ENCODE data around the gene PABPN1L.

PABPN1L gene, protein sequence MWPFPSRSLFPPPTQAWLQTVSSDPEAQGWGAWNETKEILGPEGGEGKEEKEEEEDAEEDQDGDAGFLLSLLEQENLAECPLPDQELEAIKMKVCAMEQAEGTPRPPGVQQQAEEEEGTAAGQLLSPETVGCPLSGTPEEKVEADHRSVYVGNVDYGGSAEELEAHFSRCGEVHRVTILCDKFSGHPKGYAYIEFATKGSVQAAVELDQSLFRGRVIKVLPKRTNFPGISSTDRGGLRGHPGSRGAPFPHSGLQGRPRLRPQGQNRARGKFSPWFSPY

DNA sequence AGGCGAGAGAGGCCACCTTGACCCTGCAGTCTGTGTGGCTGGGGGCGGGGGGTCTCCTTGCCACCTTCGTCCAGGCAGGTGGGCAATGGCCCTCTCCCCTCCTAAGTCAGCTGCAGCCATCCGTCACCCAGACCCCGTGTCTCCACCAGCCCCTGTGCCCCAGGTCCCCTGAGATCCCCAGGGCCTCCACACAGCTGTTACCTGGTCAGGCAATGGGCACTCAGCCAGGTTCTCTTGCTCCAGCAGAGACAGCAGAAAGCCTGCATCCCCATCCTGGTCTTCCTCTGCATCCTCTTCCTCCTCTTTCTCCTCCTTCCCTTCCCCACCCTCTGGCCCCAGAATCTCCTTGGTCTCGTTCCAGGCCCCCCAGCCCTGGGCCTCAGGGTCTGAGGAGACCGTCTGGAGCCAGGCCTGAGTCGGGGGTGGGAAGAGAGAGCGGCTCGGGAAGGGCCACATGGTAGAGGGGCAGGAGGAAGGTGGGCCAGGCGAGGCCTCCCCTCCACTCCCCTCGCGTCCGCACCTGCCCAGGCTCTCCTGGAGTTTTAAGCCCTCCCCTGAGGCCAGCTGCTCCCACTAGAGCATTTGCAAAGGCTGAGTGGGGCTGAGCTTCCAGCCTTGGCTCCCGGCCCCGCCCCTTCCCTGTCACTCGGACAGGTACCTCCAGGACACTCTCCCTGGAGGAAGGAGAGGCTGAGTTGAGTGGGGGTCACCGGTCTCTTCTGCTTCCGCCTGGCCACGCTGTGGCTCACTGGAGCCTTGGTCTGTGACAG, at the start of gene PABPN1L:
Gene PABPN1L, minus strand, starts transcription at position 510 of the 770 bp plus-strand sequence. Its CDS starts 54 bp downstream, at position 456.
- in situ Hi-C loops (cut with HindIII; ENCODE audit: low sequenced_read_pairs): no loop called here
- TF ChIP-seq, protein P1, sequence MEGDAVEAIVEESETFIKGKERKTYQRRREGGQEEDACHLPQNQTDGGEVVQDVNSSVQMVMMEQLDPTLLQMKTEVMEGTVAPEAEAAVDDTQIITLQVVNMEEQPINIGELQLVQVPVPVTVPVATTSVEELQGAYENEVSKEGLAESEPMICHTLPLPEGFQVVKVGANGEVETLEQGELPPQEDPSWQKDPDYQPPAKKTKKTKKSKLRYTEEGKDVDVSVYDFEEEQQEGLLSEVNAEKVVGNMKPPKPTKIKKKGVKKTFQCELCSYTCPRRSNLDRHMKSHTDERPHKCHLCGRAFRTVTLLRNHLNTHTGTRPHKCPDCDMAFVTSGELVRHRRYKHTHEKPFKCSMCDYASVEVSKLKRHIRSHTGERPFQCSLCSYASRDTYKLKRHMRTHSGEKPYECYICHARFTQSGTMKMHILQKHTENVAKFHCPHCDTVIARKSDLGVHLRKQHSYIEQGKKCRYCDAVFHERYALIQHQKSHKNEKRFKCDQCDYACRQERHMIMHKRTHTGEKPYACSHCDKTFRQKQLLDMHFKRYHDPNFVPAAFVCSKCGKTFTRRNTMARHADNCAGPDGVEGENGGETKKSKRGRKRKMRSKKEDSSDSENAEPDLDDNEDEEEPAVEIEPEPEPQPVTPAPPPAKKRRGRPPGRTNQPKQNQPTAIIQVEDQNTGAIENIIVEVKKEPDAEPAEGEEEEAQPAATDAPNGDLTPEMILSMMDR (IDR thresholded peaks at IDR 0.05; ENCODE audit: low read depth, low read length): no peak

DNA sequence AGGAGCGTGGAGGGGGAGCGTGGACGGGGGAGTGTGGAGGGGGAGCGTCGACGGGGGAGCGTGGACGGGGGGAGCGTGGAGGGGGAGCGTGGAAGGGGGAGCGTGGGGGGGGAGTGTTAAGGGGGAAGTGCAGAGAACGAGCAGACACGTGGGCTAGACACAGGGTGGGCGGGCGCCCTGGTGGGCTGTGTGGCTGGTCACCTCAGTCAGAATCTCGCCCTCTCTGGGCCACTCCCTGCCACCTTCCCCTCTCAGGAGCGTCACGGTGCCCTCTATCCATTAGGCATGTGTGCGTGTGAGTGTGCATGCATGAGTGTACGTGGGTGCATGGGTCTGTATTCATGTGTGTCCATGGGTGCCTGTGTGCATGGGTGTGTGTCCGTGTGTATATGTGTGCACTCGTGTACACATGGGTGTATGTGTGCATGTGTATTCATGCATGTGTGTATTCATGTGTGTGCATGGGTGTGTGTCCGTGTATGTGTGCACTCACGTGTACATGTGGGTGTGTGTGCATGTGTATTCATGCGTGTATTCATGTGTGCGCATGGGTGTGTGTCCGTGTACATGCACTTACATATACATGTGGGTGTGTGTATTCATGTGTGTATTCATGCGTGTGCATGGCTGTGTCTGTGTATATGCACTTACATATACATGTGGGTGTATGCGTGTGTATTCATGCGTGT, 49.3 kb upstream of the PABPN1L start:
- H3K4me3 ChIP-seq (ENCODE audit: low read depth, low read length): no peak overlapping the region
- in situ Hi-C loops (cut with HindIII; ENCODE audit: low sequenced_read_pairs): no loop called here
- no peak for DNase-seq (ENCODE audit: low read depth, low spot score)
- TF ChIP-seq, protein P1 (IDR thresholded peaks at IDR 0.05; ENCODE audit: low read depth, low read length): no peak

More for the DNA sequence above, at the start of gene PABPN1L:
- DNase-seq (ENCODE audit: low read depth, low spot score): no peak
- no peak within 1 kb of the TSS for H3K4me3 ChIP-seq (ENCODE audit: low read depth, low read length)

- in situ Hi-C loops (cut with HindIII; ENCODE audit: low sequenced_read_pairs): no loop called here
- TF ChIP-seq, protein P1 (IDR thresholded peaks at IDR 0.05; ENCODE audit: low read depth, low read length): no peak
- H3K4me3 ChIP-seq (ENCODE audit: low read depth, low read length): no peak overlapping the region
- no peak for DNase-seq (ENCODE audit: low read depth, low spot score)
Observed at GRCh38 chr16:88914750-88915368, 48.4 kb upstream of the PABPN1L start.

DNA sequence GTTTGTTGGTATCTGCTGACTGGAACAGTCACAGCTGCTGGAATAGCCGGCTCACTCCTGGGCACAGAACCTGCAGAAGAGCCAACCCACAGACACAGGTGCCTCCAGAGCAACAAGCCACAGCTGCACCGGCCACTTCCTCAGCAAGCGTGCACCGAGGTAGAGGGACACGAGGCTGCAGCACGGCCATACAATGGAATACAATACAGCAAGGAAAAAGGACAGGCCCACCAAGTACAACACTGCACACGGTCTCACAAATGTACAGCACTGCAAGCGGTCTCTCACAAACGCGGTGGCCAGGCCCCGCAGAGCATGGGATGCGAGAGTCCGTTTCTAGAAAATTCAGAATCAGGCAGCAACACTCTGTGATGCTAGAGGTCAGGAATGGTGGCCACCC, 47.4 kb upstream of the PABPN1L start:
- H3K4me3 ChIP-seq (ENCODE audit: low read depth, low read length): no peak overlapping the region

GRCh38 chr16:88913001-88913612, 46.6 kb upstream of the PABPN1L start:
- no peak for DNase-seq (ENCODE audit: low read depth, low spot score)
- H3K4me3 ChIP-seq (ENCODE audit: low read depth, low read length): no peak overlapping the region
- in situ Hi-C loops (cut with HindIII; ENCODE audit: low sequenced_read_pairs): no loop called here
- TF ChIP-seq, protein P1 (IDR thresholded peaks at IDR 0.05; ENCODE audit: low read depth, low read length): no peak

More for the DNA sequence above, 47.4 kb upstream of the PABPN1L start:
- TF ChIP-seq, protein P1 (IDR thresholded peaks at IDR 0.05; ENCODE audit: low read depth, low read length): no peak
- DNase-seq (ENCODE audit: low read depth, low spot score): no peak
- in situ Hi-C loops (cut with HindIII; ENCODE audit: low sequenced_read_pairs): no loop called here

- TF ChIP-seq, protein P1 (IDR thresholded peaks at IDR 0.05; ENCODE audit: low read depth, low read length): no peak
- DNase-seq (ENCODE audit: low read depth, low spot score): no peak
- H3K4me3 ChIP-seq (ENCODE audit: low read depth, low read length): no peak overlapping the region
- in situ Hi-C loops (cut with HindIII; ENCODE audit: low sequenced_read_pairs): no loop called here
Observed at GRCh38 chr16:88912556-88912955, 46.1 kb upstream of the PABPN1L start.
